Progenitor cell of endocrine pancreas (in vitro differentiated cells): ENCODE measurements around the gene GLYATL1. TPM values are rescaled to one million over a fixed set of nuclear protein-coding genes. Genes with fewer than 3 reads are reported as not detected.

Source experiments
- DNase-seq: peaks from one replicate; pipeline ENCODE4 v3.0.0; 2021; ENCODE audit warnings: low spot score; ENCODE audit not compliant: unreplicated experiment
- H3K27ac Mint-ChIP-seq: 2 replicates; pipeline ENCODE4 v1.8.0; 2021; ENCODE audit warnings: mild to moderate bottlenecking, moderate library complexity, mixed read lengths
- H3K27me3 Mint-ChIP-seq: 2 replicates; pipeline ENCODE4 v1.8.0; 2021; ENCODE audit warnings: mixed read lengths
- H3K36me3 Mint-ChIP-seq: 2 replicates; pipeline ENCODE4 v1.8.0; 2022; ENCODE audit warnings: mixed read lengths; ENCODE audit not compliant: insufficient read depth
- H3K4me1 Mint-ChIP-seq: 2 replicates; pipeline ENCODE4 v1.8.0; 2021; ENCODE audit warnings: low read depth, mixed read lengths
- H3K4me3 Mint-ChIP-seq: 2 replicates; pipeline ENCODE4 v1.8.0; 2021; ENCODE audit warnings: low read depth, mild to moderate bottlenecking, moderate library complexity, mixed read lengths
- H3K9me3 Mint-ChIP-seq: 2 replicates; pipeline ENCODE4 v1.8.0; 2021; ENCODE audit warnings: low read depth, mixed read lengths
- total RNA-seq: library from RNA; stranded (reverse); gene quantifications from 2 replicates; pipeline ENCODE4 v1.2.1, GENCODE V29; 2021
- TF ChIP-seq, protein P1 (sequence below): fragments of 200-600 bp; sonication (generic); IDR thresholded peaks from one replicate; pipeline ENCODE4 v1.5.0; 2021; ENCODE audit warnings: antibody characterized with exemption, mild to moderate bottlenecking; ENCODE audit not compliant: unreplicated experiment

Gene GLYATL1
- total RNA-seq, 1 donor from 2014 or later: 25.3 TPM

DNA sequence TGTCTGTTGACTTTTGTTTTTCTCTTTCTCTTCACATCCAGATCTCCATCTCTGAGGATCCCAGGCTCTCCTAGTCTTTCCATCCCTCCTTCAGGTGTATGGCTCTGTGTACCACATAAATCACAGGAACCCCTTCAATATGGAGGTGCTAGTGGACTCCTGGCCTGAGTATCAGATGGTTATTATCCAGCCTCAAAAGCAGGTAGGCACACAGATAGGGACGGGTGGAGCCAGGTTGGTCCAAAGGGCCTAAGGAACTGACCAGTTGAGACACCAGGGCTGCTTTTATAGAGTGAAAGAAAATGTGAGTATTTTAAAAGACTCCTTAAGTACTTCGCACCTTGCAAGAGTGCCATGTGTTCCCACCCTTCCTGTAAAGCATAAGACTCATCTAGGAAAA is 39.9 kb downstream of the GLYATL1 start:
- no peak for DNase-seq
- no peaks in the 10 kb centered on the region for H3K4me1 Mint-ChIP-seq
- peaks cover 1% of the 10 kb centered on the region for H3K36me3 Mint-ChIP-seq
- no peak overlapping the region for H3K27ac Mint-ChIP-seq
- H3K9me3 Mint-ChIP-seq: peaks cover 7% of the 10 kb centered on the region
- no peaks in the 10 kb centered on the region for H3K27me3 Mint-ChIP-seq
- no peak overlapping the region for H3K4me3 Mint-ChIP-seq
- TF ChIP-seq, protein P1, sequence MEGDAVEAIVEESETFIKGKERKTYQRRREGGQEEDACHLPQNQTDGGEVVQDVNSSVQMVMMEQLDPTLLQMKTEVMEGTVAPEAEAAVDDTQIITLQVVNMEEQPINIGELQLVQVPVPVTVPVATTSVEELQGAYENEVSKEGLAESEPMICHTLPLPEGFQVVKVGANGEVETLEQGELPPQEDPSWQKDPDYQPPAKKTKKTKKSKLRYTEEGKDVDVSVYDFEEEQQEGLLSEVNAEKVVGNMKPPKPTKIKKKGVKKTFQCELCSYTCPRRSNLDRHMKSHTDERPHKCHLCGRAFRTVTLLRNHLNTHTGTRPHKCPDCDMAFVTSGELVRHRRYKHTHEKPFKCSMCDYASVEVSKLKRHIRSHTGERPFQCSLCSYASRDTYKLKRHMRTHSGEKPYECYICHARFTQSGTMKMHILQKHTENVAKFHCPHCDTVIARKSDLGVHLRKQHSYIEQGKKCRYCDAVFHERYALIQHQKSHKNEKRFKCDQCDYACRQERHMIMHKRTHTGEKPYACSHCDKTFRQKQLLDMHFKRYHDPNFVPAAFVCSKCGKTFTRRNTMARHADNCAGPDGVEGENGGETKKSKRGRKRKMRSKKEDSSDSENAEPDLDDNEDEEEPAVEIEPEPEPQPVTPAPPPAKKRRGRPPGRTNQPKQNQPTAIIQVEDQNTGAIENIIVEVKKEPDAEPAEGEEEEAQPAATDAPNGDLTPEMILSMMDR: no peak

DNA sequence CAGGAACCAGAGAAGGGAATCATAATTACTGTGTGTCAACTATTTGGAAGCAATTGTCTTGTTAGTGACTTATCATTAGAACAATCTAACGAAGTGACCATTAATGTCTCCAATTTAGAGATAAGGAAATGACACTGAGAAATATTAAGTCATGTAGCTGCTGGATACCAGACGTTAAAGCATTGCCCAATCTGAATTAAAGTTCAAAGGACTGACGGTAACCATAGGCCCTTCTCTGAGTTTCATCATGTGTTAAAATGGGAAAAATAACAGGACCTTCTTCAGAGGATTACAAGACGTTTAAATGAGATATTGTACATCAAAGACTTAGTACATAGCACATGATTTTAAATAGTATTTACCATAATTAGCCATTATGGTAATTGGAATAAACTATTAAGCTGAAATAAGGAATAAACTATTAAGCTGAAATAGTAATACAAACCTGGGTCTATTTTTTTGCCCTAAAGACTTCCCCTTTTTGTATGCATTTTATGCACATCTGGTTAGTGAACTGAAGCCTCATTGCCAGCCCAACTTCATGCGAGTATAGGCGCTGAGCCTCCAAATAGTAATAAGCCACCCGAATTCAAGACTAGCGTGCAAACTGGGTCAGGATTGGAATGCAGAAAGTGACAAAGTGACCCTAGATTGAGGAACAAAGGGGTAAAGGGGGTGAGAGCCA is 41.0 kb downstream of the GLYATL1 start:
- TF ChIP-seq, protein P1: no peak
- H3K4me3 Mint-ChIP-seq: no peak overlapping the region

DNA sequence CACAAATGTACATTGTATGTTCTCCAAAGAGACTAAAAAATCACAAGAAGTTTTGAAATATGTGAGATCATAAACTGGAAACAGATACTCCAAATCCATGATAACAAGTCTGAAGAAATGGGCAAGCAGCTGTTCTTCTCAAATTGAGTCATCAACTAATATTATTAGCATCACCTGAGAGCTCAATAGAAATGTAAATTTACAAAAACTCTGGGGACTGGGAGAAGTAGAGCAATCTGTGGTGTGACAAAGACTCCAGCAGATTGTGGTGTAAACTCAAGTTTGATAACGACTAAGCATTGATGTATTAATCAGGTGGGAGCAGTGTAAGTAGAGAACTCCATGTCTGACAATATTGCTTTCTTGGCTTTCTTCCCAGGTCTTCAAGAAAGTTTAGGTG is 53.2 kb downstream of the GLYATL1 start:
- no peaks in the 10 kb centered on the region for H3K27me3 Mint-ChIP-seq
- TF ChIP-seq, protein P1: no peak
- H3K9me3 Mint-ChIP-seq: peaks cover 5% of the 10 kb centered on the region
- no peak overlapping the region for H3K4me3 Mint-ChIP-seq
- peaks cover 2% of the 10 kb centered on the region for H3K36me3 Mint-ChIP-seq
- DNase-seq: no peak
- H3K4me1 Mint-ChIP-seq: no peaks in the 10 kb centered on the region
- H3K27ac Mint-ChIP-seq: no peak overlapping the region

More for the DNA sequence above, 41.0 kb downstream of the GLYATL1 start:
- DNase-seq: no peak
- Mint-ChIP-seq H3K27ac (no peak overlapping the region), H3K36me3 (no peaks in the 10 kb centered on the region), H3K9me3 (peaks cover 1% of the 10 kb centered on the region), H3K27me3 (no peaks in the 10 kb centered on the region), H3K4me1 (no peaks in the 10 kb centered on the region)

DNA sequence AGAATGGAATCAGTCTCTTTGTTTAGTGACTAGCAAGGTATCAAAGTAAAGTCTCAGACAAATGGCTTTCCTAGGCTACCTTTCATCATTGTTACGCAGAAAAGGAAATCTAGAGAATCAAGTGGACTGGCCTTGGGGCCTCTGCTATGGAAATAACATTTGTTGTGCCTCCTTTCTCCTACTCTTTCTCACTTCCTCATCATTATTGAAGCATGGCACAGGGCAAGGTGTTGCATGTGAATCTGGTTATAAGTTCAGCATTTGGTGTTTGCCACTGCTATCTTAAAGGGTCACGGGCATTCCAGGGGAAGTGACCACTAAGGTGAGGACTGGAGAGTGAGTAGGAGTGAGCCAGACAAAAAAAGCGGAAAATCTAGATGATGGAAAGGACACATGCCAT is 54.9 kb downstream of the GLYATL1 start:
- H3K4me3 Mint-ChIP-seq: no peak overlapping the region
- no peak overlapping the region for H3K27ac Mint-ChIP-seq
- TF ChIP-seq, protein P1: no peak
- H3K9me3 Mint-ChIP-seq: no peaks in the 10 kb centered on the region
- peaks cover 12% of the 10 kb centered on the region for H3K4me1 Mint-ChIP-seq
- H3K36me3 Mint-ChIP-seq: no peaks in the 10 kb centered on the region
- no peak for DNase-seq
- H3K27me3 Mint-ChIP-seq: no peaks in the 10 kb centered on the region

DNA sequence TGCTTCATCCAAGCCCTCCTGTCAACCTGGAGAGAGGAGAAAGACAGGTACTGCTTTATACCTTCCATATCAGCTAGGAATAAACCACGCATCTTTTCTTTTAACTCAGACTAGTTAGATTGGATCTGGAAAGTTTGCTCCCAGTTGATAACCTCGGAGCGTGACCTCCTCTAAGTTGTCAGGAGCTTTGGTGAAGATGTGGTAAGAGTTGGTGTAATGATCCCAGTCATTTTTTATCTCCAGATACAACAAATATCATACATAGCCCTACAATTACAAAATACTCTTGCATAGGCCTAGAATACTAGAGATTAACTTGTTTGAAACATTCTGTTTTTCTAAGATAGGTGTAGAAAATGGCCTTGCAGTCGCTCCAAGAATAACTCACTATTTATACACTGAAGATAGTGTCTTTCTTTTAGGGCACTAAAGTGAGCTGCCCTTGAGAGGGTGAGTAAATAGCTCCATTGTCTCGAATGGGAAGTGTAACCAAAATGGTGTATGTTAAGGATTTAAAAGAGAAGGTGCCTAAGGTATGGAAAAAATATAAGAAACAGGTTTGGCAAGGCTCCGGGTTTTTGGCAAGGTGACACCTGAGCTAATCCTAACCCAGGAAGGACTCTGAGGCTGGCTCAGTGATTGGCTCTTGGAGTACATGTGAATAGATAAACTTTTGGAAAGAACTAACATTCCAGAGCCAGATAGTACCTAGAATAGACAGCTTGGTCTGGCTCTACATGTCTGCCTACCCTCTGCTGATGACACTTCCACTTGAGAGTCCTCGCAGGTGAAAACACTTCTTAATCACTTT is 59.4 kb downstream of the GLYATL1 start:
- TF ChIP-seq, protein P1: no peak
- peaks cover 24% of the 10 kb centered on the region for H3K4me1 Mint-ChIP-seq
- no peak overlapping the region for H3K4me3 Mint-ChIP-seq
- H3K36me3 Mint-ChIP-seq: no peaks in the 10 kb centered on the region
- H3K9me3 Mint-ChIP-seq: no peaks in the 10 kb centered on the region
- DNase-seq: no peak
- peak overlapping the region; percentile 95 for H3K27ac Mint-ChIP-seq
- no peaks in the 10 kb centered on the region for H3K27me3 Mint-ChIP-seq
